Glomerular endothelial cell (primary cell): ENCODE measurements around the gene SNTB2. TPM values are rescaled to one million over a fixed set of nuclear protein-coding genes. Genes with fewer than 3 reads are reported as not detected.
"Not testable (repeated sequence)": the region's sequence is repeated elsewhere in the genome, so short reads cannot be mapped to it uniquely, and the experiment has no call there.

Experiments
- DNase-seq: peaks from one replicate; pipeline ENCODE4 v3.0.0-alpha.2; 2011; ENCODE audit warnings: low read depth, low spot score; ENCODE audit errors: extremely low read depth
- total RNA-seq: library from RNA; depleted of rRNA; stranded (reverse); fragments of >200 nt; gene quantifications from 2 replicates; pipeline ENCODE4 v1.2.3, GENCODE V29; 2015

Gene SNTB2
- total RNA-seq, 1 donor from 2014 or later = 51.4 TPM

DNA sequence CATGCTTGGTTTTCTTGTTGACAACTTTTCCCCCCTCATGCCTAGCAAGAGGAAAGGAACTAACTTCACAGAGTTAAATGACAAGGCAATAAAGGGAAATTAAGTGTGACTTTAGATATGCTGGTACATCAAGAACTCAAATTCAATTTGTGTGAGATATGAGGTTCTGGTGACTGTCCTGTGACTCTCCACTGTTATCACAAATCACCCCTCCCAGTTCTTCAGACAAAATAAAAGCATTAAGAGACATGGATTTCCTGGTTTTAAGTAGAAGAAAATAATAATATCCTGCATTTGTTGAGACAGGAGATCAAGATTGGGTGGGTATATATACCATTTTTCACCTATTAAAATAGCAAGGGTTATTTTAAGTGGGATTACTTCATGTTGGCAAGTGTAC lies 46.2 kb downstream of the SNTB2 start:
- no peak for DNase-seq

DNA sequence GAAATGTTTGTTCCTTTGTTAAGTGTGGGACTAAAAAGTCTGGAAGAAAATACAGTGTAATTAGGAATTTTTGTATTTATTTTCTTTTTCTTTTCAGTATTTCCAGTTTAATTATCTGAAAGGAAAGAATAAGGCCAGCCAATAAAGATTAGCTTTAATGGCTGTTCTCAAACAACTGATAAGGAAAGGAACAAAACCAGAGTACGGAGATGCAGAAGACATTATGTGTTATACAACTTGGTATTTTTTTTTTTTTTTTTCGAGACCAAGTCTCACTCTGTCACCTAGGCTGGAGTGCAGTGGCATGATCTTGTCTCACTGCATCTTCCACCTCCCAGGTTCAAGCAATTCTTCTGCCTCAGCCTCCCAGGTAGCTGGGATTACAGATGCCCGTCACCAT lies 47.5 kb downstream of the SNTB2 start:
- DNase-seq = no peak

DNA sequence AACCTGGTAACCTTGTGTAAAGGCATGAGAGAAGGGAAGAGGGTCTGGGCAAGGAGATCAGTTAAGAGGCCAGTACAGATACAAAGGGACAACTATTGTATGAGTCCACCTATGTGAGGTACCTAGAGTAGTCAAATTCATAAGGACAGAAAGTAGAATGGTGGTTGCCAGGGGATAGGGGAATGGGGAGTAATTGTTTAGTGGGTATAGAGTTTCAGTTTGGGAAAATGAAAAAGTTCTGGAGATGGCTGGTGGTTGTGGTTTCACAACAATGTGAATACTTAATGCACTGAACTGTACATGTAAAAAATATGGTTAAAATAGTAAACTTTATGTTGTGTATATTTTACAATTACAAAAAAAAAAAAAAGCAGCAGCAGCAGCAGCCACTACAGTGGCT lies 49.4 kb downstream of the SNTB2 start:
- DNase-seq = no peak

DNA sequence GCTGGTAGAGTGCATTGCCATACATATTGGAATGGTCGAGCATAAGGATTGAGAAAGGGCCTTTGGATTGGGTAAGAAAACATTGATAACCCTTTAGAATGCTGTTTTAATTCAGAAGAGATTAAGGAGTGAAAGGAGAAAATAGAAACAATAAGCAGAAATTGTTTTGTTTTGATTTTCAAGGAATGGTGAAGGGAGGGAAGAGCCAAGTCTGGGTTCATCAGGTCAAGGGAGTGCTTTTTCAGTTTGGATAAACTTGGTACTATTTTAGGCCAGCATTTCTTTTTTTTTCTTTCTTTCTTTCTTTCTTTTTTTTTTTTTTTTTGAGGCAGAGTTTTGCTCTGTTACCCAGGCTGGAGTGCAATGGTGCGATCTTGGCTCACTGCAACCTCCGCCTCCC lies 50.3 kb downstream of the SNTB2 start:
- no peak for DNase-seq

DNA sequence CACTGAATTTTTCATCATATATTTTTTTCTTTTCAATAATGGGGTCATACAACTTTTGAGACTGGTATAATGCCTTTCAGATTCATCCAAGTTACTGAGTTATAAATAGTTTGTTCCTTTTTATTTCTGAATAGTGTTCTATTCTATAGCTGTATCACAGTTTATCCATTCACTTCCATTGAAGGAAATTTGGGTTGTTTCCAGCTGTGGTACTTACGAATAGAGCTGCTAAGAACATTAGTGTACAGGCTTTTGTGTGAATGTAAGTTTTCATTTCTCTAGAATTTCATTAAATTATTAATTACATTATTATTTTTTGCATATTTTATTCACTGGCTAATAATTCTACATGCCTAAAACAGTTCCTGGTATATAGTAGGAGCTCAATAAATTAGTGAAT lies 52.9 kb downstream of the SNTB2 start:
- no peak for DNase-seq

DNA sequence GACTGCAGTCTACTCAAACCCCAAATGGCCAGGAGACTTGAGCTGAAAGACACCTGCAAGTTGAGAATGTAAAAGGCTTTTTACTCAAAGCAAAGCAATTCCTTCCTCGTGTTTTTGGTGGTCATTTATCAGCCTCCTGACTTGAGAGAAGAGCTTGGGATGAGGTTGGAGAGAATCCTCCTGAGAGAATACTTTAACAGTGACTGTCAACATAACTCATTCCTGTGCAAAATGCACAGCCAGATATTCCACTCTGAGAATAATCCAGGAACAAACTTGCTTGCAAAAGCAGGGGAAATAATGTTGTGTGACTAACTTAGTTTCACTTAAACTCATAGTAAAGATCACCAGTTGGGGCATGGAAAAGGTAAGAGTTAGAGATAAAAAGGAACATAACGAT lies 53.4 kb downstream of the SNTB2 start:
- DNase-seq = no peak

DNA sequence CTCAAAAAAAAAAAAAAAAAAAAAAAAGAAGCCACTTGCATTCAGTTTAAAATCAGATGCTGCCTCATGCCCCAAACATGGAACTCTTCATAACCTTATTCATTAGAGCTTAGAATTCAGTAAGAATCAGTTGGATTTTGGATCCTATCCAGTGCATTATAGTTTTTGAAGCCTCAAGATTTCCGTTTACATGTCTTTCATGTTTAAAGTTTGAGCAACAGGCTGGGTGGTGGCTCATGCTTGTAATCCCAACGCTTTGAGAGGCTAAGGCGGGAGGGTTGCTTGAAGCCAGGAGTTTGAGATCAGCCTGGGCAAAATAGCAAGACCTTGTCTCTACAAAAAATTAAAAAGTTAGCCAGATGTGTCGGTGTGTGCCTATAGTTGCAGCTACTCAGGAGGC lies 55.0 kb downstream of the SNTB2 start:
- no peak for DNase-seq

DNA sequence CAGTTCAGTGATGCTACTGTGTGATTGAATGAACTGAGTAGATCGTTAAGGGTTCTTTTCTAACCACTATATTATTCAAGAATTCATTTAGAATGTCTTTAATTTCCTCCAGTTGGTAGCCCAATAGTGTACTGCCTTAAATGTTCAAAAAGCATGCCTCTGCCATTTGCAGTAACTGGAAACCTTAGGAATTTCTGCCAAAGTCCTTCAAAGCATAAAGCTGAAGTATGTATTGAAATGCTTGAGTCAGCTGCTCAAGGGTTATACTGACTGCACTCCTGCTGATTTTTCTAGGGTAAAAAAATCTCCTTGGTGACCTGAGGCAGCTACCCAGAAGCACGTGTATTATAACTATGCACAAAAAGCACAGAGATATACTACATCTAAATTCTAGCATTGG lies 56.5 kb downstream of the SNTB2 start:
- no peak for DNase-seq

DNA sequence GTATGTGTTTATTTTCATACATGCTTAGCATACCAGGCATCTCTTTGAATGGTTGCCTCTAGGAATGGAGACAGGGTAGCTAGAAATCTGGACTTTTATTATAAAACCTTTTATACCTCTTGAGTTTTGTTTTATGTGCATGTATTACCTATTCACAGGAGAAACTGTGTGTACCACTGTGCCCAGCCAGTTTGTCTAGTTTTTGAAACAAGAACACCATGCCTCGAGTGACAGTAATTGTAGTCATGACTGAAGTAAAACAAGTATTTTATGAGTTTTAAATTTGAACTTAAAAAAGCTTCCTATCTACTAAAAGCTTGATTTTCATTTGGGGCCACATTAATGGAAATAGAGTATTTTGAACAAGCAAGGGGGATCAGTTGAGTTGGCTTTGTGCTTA lies 57.4 kb downstream of the SNTB2 start:
- DNase-seq = no peak

DNA sequence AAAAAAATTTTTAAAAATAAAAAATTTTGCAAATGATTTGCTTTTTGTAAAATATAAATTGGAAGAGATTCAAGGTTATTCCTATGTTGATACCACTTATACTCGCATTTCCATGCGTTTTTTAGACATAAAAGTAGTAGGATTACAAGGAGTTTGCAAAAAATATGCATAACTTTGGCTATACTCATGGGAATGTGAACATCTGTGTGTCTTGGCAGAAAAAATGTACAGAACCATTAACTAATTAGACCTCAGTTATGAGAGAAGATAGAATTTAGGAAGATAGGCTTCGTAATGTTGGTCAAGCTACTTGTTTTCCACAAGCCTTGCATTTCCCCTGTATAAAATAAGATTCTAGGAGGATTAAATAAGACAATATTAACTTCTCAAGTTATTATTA lies 63.1 kb downstream of the SNTB2 start:
- DNase-seq = no peak

DNA sequence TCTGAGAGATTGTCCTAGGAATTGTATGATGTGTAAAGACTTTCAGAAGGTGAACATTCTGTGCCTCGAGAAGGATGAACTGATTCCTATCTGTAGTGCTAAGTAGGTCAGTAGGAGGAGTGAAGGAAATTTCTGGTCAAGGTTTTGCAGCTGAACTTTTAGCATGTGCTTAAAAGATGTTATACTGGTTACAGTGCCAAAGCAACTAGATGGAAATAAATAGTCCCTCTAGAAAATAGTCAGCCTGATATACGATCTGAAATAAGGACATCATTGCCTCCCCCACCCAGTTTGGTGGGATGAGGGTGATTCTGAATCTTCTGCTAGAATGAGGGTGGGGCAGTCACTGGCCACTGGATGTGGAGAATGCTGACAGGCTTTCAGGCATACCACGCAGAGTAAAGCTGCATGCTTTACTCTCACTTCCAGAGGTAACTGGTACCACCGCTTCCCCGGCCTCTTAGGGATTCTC lies 66.9 kb downstream of the SNTB2 start:
- no peak for DNase-seq

DNA sequence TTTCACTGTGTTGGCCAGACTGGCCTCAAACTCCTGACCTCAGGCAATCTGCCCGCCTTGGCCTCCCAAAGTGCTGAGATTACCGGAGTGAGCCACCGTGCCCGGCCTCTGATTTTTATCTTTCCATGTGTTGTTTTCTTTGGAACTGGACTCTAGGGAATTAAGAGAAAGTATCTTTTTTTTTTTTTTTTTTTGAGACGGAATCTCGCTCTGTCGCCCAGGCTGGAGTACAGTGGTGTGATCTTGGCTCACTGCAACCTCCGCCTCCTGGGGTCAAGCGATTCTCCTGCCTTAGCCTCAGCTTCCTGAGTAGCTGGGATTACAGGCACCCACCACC lies 72.4 kb downstream of the SNTB2 start:
- not testable (repeated sequence) for DNase-seq

DNA sequence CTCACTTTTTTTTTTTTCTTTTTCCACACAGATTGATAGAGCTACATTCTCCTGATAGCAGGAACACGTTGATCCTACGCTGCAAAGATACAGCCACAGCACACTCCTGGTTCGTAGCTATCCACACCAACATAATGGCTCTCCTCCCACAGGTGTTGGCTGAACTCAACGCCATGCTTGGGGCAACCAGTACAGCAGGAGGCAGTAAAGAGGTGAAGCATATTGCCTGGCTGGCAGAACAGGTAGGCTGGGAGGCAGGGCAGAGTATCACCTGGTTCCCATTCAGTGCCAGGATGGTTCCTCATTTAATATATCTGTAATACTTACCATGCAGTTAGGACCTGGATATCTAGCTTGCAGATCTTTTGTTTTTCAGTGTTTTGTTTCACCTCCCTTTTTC lies 73.1 kb downstream of the SNTB2 start:
- DNase-seq = no peak

DNA sequence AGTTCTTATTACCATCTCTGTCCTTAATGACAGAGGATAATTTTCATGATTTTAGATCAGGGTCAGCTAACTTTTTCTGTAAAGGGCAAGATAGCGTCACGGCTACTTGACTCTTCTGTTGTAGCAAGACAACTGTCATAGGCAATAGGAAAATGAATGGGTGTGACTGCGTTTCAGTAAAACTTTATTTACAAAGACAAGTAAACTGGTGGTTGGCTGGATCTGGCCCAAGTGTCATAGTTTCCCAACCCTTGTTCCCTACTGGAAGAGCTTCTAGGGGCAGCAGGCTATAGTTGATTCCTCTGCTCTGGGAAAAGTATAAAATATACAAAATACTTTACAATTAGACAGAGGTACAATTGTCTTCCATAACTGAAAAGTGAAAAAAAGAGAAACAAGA lies 73.5 kb downstream of the SNTB2 start:
- no peak for DNase-seq

DNA sequence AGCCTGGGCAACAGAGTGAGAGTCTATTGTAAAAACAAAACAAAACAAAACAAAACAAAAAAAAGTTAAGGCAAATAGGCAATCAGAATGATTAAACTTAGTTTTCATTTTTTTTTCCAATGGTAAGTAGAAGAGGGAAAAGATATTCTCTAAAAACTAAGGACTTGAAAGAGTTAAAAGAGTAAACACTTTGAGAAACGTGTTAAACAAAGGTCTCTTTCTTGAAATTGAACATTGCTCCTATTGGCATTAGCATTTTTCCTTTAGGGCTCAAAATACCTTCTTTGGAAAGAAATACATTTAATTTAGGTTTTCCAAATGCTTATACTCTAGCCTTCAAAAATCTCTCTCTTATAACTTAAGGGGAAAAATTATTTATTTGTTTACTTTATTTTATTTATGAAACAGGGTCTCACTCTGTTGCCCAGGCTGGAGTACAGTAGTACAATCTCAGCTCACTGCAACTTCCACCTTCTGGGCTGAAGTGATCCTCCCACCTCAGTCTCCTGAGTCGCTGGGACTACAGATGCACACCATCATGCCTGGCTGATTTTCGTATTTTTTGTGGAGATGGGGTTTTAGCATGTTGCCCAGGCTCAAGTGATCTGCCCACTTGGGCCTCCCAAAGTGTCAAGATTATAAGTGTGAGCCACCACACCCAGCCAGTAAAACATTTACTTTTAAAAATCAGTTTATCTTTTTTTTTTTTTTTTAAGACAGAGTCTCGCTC lies 79.5 kb downstream of the SNTB2 start:
- no peak for DNase-seq

DNA sequence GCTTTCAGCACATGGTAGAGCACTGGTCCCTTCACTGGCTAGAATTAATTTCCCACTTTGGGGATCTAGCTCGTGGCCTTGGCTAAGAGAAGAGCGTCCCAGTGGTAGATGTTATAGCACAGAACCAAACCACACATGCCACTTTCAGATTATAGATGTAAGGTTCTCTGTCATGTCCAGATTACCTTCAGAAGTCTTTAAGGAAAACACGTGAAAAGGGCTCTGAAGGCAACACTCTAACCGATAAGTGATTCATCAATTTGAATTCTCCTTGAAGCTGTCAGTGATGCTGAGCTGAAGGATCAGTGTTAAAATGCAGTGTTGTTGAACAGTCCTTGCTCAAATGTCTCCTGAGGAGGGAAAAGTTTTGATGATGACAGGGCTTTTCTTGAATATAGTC lies 80.7 kb downstream of the SNTB2 start:
- DNase-seq = no peak

DNA sequence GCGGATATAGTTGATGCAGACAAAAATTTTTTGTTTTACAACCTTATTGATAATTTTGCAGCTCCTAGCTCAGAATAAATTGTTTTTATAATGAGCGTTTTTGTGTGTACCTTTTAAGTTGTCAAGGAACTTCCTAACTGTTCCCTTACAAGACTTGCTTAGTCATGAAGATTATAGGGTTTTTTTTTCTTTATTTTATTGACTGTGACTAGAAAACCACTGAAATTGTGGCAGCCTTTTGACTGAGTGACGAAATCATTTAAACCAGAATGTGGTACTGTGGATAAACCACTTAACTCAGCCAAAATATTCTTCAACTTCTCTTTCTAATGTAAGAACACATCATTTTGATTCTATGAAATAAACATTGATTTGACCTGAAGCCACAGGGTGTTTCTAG lies 83.4 kb downstream of the SNTB2 start:
- DNase-seq = no peak

DNA sequence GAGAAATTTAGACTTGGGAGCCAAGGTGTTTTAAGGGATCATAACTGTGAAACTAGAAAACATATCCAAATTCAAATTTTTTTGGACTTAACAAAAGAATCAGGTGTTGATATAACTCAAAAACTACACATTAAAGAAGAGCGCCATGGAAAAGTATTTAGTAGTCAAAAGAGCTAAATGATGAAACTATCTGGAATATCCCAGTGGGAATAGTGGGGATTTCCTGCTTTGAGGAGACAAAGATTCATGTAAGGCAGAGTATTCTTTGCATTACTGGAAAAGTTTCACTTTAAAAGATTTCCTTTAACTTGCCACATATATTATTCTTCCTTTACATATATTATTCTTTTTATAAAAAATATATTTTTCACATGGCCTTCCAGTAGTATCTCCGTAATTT lies 83.9 kb downstream of the SNTB2 start:
- no peak for DNase-seq

DNA sequence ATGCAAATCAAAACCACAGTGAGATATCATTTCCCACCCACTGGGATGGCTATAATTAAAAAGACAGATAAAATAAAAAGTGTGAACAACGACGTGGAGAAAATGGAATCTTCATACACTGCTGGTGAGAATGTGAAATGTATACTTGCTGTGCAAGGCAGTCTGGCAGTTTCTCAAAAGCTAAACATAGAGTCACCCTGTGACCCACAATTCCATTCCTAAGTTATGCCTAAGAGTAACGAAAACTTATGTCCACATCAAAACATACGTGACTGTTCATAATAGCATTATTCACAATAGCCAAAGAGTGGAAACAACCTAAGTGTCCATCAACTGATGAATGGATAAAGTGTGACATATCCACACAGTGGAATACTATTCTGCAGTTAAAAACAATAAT lies 86.0 kb downstream of the SNTB2 start:
- DNase-seq = no peak

DNA sequence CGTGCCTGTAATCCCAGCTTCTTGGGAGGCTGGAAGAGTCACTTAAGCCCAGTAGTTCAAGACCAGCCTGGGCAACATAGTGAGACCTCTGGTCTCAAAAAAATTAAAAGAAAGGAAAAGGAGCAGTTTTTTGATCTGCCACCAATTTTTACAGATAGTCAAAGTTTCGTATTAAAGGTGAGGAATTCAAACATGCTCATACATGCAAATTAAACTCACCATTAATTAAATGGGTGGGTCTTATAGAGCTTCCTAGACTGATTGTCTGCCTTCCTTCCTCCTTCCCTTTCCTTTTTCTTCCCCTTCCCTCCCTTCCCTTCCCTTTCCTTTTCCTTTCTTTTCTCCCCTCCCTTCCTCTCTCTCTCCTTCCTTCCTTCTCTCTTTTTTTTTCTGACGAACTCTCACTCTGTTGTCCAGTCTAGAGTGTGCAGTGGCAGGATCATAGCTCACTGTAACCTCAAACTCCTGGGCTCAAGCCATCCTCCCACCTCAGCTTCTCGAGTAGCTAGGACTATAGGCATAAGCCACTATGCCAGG lies 87.8 kb downstream of the SNTB2 start:
- no peak for DNase-seq

DNA sequence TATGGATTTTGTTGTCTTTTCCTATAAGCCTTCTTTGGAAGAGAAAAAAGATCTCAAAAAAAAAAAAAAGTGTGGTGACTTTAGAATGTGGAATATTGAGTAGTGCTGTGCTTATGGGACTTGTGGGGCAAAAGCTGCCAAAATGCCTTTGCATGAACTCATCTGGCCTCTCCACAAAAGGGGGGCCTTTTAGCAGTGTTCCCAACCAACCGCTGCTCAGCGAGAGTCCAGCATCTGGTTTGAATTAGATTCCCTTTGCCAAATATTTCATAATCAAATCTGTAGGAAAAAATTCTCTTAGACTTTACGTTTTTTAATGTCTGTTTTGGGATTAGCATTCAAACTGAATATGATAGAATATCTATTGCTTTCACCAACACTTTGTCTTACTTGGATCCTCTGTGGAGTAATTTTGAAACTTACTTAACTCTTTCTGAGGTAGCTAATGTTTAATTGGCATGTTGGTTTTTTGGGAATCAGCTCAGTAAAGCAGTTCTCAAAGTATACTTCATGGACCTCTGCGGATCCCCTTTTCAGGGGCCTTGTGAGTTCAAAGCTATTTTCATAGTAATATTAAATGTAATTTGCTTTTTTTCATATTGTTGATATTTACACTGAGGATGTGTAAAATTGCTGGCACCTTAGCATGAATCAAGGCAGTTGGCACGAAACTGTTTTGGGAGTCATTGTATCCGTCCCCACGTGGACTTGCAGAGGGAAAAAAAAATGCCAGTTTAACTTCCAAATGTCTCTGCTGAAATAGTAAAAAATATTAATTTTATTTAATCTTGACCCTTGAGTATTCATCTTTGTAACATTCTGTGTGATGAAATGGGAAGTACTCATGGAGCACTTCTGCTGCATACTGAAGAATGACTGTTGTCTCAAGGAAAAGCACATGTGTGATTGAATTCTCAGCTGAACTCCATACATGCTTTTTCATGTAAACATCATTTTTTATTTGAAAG lies 89.5 kb downstream of the SNTB2 start:
- no peak for DNase-seq

DNA sequence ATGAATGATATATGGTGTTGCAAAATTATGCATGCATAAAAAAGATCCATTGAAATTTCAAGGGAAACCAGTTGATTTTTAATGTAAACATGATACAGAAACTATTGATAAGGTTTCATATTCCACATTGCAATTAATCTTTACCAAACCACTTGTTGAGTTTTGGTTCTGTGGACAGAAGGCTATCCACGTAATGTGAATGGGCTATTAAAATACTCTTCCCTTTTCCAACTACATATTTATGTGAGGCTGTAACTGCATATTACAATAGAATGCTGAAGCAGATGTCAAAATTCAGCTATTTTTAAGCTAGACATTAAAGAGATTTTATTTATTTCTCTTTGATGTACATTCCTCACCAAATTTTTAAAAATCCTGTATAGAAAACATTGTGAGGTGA lies 90.4 kb downstream of the SNTB2 start:
- DNase-seq = no peak
